BE2C (cell line): ENCODE data around the gene ZBED1.
"Not testable (repeated sequence)": the region's sequence is repeated elsewhere in the genome, so short reads cannot be mapped to it uniquely, and the experiment has no call there.

Source experiments
- DNase-seq: peaks from one replicate; pipeline ENCODE4 v3.0.0-alpha.2; 2020
- H3K27me3 ChIP-seq: fragments of 250-450 bp; sonication (Bioruptor Pico); 2 replicates; pipeline ENCODE4 v1.5.1; 2020; ENCODE audit warnings: mild to moderate bottlenecking
- H3K36me3 ChIP-seq: fragments of 250-450 bp; sonication (Bioruptor Pico); 2 replicates; pipeline ENCODE4 v1.5.1; 2020; ENCODE audit warnings: mild to moderate bottlenecking
- H3K4me1 ChIP-seq: fragments of 250-450 bp; sonication (Bioruptor Pico); 2 replicates; pipeline ENCODE4 v1.5.1; 2020
- H3K4me3 ChIP-seq: 2 replicates; pipeline ENCODE4 v1.5.1; 2011; ENCODE audit warnings: low read depth, low read length
- H3K9me3 ChIP-seq: fragments of 250-450 bp; sonication (Bioruptor Pico); 2 replicates; pipeline ENCODE4 v1.5.1; 2020
- CTCF ChIP-seq: IDR thresholded peaks from 2 replicates; pipeline ENCODE4 v1.5.1; 2012; ENCODE audit warnings: mild to moderate bottlenecking, low read depth, low read length

Gene ZBED1

GRCh38 chrX:2483398-2484060 is 17.2 kb downstream of the ZBED1 start:
- Histone ChIP-seq H3K27me3 (no peaks in the 10 kb centered on the region), H3K36me3 (no peaks in the 10 kb centered on the region), H3K4me3 (no peak overlapping the region), H3K4me1 (no peaks in the 10 kb centered on the region), H3K9me3 (no peaks in the 10 kb centered on the region)
- no peak for TF ChIP-seq CTCF
- no peak for DNase-seq

GRCh38 chrX:2481597-2481996 is 19.2 kb downstream of the ZBED1 start:
- H3K4me1 ChIP-seq, DNase-seq, H3K4me3 ChIP-seq, H3K27me3 ChIP-seq, H3K36me3 ChIP-seq, H3K9me3 ChIP-seq: not testable (repeated sequence)

- not testable (repeated sequence) for H3K4me1 ChIP-seq, H3K27me3 ChIP-seq, DNase-seq, H3K4me3 ChIP-seq, H3K9me3 ChIP-seq, H3K36me3 ChIP-seq
Measured at GRCh38 chrX:2479982-2480381, 20.8 kb downstream of the ZBED1 start.

- TF ChIP-seq CTCF, result no peak
Measured at GRCh38 chrX:2479420-2479780, 21.4 kb downstream of the ZBED1 start.

GRCh38 chrX:2478546-2479419 is 22.0 kb downstream of the ZBED1 start:
- no peak overlapping the region for H3K4me3 ChIP-seq
- no peak for DNase-seq
- no peaks in the 10 kb centered on the region for H3K9me3 ChIP-seq
- H3K36me3 ChIP-seq, result no peaks in the 10 kb centered on the region
- TF ChIP-seq CTCF, result no peak
- no peaks in the 10 kb centered on the region for H3K4me1 ChIP-seq
- no peaks in the 10 kb centered on the region for H3K27me3 ChIP-seq

More at GRCh38 chrX:2479420-2479780, 21.4 kb downstream of the ZBED1 start:
- Histone ChIP-seq H3K36me3 (no peaks in the 10 kb centered on the region), H3K27me3 (no peaks in the 10 kb centered on the region), H3K4me3 (no peak overlapping the region), H3K9me3 (no peaks in the 10 kb centered on the region), H3K4me1 (no peaks in the 10 kb centered on the region)
- DNase-seq, result no peak

- not testable (repeated sequence) for H3K9me3 ChIP-seq, H3K27me3 ChIP-seq, DNase-seq, H3K4me3 ChIP-seq, H3K4me1 ChIP-seq, H3K36me3 ChIP-seq
Measured at GRCh38 chrX:2477313-2477712, 23.5 kb downstream of the ZBED1 start.

GRCh38 chrX:2474963-2475726 is 25.6 kb downstream of the ZBED1 start:
- DNase-seq, result no peak
- Histone ChIP-seq H3K4me3 (no peak overlapping the region), H3K9me3 (no peaks in the 10 kb centered on the region), H3K4me1 (no peaks in the 10 kb centered on the region), H3K36me3 (no peaks in the 10 kb centered on the region), H3K27me3 (no peaks in the 10 kb centered on the region)
- TF ChIP-seq CTCF, result no peak
